Fibroblast of villous mesenchyme (primary cell): ENCODE data around the gene ABLIM2. TPM values are rescaled to one million over a fixed set of nuclear protein-coding genes. Genes with fewer than 3 reads are reported as not detected.

ENCODE experiments used
- DNase-seq: peaks from one replicate; pipeline ENCODE4 v3.0.0-alpha.2; 2010; ENCODE audit warnings: low read depth
- H3K4me3 ChIP-seq: 2 replicates; pipeline ENCODE4 v1.5.1; 2011; ENCODE audit warnings: low read depth, mild to moderate bottlenecking, low read length
- total RNA-seq: library from RNA; depleted of rRNA; stranded (reverse); fragments of >200 nt; gene quantifications from 2 replicates; pipeline ENCODE4 v1.2.3, GENCODE V29; 2012
- TF ChIP-seq, protein P1 (sequence below): IDR thresholded peaks from 2 replicates; pipeline ENCODE4 v1.5.1; 2012; ENCODE audit warnings: low read depth, mild to moderate bottlenecking, low read length; ENCODE audit not compliant: insufficient read depth

ABLIM2 gene
- total RNA-seq, 1 donor: under 0.01 TPM

DNA sequence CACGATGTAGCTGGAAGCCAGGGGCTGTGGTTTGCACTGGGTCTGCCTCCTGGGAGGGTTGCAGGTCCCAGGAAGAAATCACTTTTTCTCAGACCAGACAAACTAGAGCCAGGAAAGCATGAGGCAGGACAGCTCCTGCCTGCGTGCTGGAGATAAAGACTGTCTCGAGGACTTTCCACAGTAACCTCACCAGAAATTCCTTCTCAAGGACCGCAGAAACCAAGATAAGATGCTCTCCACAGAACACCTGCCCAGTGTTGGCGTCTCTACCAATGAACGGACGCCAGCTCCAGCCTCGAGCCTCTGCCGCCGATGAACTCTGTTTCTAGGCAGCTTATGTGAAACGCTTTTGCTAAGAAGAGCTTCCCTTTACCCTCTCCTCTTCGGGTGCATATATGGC, 142.1 kb downstream of the ABLIM2 start:
- TF ChIP-seq, protein P1, sequence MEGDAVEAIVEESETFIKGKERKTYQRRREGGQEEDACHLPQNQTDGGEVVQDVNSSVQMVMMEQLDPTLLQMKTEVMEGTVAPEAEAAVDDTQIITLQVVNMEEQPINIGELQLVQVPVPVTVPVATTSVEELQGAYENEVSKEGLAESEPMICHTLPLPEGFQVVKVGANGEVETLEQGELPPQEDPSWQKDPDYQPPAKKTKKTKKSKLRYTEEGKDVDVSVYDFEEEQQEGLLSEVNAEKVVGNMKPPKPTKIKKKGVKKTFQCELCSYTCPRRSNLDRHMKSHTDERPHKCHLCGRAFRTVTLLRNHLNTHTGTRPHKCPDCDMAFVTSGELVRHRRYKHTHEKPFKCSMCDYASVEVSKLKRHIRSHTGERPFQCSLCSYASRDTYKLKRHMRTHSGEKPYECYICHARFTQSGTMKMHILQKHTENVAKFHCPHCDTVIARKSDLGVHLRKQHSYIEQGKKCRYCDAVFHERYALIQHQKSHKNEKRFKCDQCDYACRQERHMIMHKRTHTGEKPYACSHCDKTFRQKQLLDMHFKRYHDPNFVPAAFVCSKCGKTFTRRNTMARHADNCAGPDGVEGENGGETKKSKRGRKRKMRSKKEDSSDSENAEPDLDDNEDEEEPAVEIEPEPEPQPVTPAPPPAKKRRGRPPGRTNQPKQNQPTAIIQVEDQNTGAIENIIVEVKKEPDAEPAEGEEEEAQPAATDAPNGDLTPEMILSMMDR: no peak
- peak; percentile 2 for DNase-seq
- H3K4me3 ChIP-seq: no peak overlapping the region

DNA sequence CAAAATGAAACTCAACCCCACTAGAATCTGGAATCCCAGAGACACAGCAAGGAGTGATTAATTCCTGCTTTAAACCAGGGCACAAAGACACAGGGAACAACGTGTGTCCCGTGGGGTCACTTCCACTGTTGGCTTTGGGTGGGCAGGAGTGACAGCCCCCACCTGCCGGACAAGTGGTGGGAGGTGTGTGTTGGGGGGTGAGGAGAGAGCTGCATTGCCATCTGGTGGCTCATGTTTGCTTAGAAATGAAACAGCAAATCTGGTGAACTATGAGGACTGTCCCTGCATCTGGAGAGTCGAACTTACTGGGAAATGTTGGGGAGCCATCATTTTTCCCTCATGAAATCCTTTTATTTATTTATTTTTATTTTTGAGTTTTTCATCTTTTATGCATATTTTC, 143.1 kb downstream of the ABLIM2 start:
- no peak overlapping the region for H3K4me3 ChIP-seq
- DNase-seq: peak; percentile 8
- TF ChIP-seq, protein P1: peak; percentile 42

DNA sequence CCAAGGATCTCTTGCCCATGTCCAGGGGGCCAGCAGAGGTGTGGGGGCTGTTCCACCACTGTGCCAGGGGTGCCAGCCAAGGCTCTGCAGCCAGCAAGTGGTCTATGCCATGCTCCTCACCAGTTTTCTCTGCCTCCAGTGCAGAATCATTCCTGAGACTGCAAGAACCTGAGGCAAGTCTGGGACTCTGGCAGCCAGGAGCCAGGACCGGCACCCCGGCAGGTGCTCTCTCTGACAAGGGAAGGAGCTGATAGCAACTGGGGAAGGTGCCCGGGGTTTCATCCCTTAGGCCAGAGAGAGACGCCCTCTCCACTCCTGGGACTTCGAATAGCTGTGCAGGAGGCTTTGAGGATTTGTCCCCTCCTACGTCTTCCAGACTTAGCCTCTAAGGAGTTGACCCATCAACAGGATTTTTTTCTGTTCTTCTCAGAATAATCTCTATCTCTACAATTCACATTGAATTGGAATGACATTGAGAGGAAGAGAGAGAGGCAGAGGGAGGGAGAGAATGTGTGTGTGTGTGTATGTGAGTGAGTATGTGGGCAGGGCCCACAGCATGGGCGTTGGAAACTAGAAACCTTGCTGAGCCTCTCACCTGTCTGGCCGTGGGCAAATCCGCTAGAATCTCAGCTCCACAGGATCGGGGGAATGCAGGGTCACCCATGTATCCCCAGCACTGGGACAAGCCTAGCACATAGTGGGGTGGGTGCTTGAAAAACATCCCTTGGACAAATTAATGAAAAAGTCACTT, 144.5 kb downstream of the ABLIM2 start:
- TF ChIP-seq, protein P1: no peak
- DNase-seq: no peak
- H3K4me3 ChIP-seq: no peak overlapping the region

DNA sequence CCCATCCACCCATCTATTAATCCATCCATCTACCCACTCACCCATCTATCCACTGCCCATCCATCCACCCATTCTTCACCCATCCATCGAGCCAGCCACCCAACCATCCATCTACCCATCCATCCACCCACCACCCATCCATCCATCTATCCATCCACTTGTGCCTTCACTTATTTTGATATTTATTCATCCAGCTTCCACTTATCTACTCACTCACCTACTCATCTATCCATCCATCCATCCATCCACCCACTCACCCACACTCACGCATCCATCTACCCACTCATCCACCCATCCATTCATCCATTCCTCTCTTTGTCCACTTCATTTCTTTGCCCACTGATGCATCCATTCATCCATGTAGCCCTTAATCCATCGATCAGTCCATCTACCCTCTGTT, 146.1 kb downstream of the ABLIM2 start:
- TF ChIP-seq, protein P1: no peak
- no peak for DNase-seq
- no peak overlapping the region for H3K4me3 ChIP-seq

DNA sequence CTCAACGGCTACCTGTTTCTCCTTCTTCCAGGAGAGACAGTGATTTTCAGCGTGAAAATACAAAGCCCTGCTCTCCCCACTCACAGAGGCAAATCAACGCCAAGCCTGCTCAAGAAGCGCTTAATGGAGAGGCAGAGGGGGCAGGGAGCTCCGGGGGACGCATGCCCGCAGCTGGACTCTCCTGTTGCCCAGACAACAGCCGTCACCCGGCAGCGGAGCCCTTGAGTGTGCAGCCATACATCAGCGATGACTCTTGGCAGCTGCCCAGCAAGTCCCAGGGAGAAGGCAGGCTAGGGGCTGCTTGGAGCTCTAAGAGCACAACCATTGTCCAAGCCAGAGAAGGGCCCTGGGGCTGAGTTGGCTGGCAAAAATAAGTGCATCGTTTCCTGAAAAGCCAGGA, 148.0 kb downstream of the ABLIM2 start:
- TF ChIP-seq, protein P1: no peak
- H3K4me3 ChIP-seq: no peak overlapping the region
- peak; percentile 20 for DNase-seq

DNA sequence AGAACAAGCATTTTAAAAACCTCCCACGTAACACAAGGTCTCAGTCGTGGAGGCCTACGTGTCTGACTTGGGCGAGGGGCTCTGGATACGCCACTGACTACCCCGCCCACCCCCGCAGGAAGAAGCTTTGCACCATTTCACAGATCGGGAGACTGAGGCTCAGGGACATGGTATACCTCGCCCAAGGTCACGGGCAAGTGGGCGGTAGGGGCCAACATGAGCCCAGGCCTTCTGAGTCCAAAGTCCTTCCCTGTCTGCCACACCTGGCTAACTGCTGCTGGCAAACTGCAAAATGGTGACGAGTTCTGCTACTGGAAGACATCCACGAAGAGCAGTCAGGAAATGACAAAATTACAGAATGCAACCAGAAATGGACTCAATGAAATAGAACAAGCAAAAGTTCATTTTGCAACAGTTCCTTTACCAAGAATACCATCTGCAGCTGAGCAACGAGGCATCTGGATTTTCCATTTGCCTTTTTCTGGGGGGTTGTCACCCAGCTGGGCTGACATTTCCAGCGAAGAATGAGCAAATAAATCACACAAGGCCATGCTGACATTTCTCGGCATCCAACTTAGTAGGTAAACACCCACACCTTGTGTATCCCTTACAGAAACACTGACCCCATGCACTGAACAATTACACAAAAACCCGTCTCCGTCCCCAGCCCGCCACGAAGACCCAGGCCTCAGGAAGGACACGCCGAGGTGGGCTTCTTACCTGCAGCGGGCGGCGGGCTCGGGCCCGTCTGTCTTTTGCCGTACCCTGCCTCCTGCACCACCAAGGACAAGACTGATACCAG, 148.7 kb downstream of the ABLIM2 start:
- TF ChIP-seq, protein P1: no peak
- no peak for DNase-seq
- no peak overlapping the region for H3K4me3 ChIP-seq
